Activated T-cell treated with anti-CD3 and anti-CD28 coated beads, Interleukin-2, amount 50 U/mL, for 4 hours (primary cell): Measurements from ENCODE around the gene PRH1. TPM values are rescaled to one million over a fixed set of nuclear protein-coding genes. Genes with fewer than 3 reads are reported as not detected.

ENCODE experiments used
- ATAC-seq, 2 donors: fragments of 200-7000 bp; cut with Tn5 transposase; one replicate each; pipeline ENCODE4 v1.10.0; 2021
- DNase-seq: peaks from one replicate; pipeline ENCODE4 v3.0.0-alpha.2; 2020
- H3K27me3 Mint-ChIP-seq: one replicate; pipeline ENCODE4 v1.8.0; 2021; ENCODE audit warnings: low read depth, mixed read lengths
- H3K36me3 Mint-ChIP-seq: one replicate; pipeline ENCODE4 v1.8.0; 2022; ENCODE audit warnings: mixed read lengths; ENCODE audit not compliant: insufficient read depth
- H3K4me1 Mint-ChIP-seq: one replicate; pipeline ENCODE4 v1.8.0; 2021; ENCODE audit warnings: low read depth, mixed read lengths
- H3K4me3 Mint-ChIP-seq: one replicate; pipeline ENCODE4 v1.8.0; 2021; ENCODE audit warnings: mild to moderate bottlenecking, moderate library complexity, mixed read lengths
- H3K9me3 Mint-ChIP-seq: one replicate; pipeline ENCODE4 v1.8.0; 2021; ENCODE audit warnings: mixed read lengths
- total RNA-seq, 3 donors: library from RNA; stranded (reverse); gene quantifications; one replicate each; pipeline ENCODE4 v1.2.1, GENCODE V29; 2021

The PRH1 gene
- total RNA-seq = 10 to 100 TPM in 2 of 3 donors, 1 to 10 TPM in 1; 8.6 to 12.5 (median 10.4) TPM

DNA sequence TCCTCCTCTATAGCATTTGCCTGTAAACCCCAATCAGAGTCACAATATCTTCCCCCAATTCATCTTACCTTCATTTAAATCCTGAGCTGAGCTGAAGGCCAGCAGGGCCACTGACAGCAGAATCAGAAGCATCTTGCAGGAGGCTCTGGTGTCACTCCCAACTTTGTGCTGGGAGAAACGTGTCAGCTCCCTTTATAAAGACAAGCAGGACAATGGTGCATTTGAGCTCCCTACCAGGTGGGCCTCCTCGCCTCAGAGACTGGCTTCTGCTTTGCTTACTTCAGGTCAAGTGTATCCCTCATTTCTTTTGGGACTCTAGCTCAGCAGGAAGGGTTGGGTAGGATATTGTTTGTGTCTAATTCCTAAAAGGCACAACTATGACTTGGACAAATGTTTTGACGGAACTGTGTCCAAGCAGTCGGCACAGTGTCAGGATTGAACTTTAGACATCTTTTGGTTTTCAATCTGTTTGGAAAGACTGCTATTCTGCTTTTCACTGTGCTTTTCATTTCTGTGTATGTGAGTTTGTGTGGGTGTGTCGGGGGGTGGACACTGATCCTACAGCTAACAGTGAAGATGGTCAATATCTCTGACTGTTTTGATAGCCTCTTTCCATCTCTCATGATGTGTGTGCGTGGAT lies at the start of gene PRH1:
Gene PRH1, minus strand, starts transcription at position 170 of the 640 bp plus-strand sequence. Its CDS starts 38 bp downstream, at position 132.
- ATAC-seq (no peak), DNase-seq (no peak)
- Mint-ChIP-seq H3K4me3 (no peak within 1 kb of the TSS), H3K27me3 (no peaks in the 10 kb centered on the region), H3K36me3 (peaks cover 27% of the 10 kb centered on the region), H3K4me1 (no peaks in the 10 kb centered on the region), H3K9me3 (no peaks in the 10 kb centered on the region)

DNA sequence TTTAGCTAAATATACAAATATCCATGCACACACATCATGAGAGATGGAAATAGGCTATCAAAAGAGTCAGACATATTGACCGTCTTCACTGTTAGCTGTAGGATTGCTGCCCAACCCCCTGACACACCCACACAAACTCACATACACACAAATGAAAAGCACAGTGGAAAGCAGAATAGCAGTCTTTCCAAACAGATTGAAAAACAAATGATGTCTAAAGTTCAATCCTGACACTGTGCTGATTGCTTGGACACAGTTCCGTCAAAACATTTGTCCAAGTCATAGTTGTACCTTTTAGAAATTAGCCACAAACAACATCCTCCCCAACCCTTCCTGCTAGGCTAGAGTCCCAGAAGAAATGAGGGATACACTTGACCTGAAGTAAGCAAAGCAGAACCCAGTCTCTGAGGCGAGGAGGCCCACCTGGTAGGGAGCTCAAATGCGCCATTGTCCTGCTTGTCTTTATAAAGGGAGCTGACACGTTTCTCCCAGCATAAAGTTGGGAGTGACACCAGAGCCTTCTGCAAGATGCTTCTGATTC lies 44.8 kb upstream of the PRH1 start, which contains the start of gene PRH2:
Gene PRH2, plus strand, starts transcription at position 491 of the 541 bp plus-strand sequence. Its CDS starts 38 bp downstream, at position 529.
- Mint-ChIP-seq H3K4me1 (no peaks in the 10 kb centered on the region), H3K9me3 (no peaks in the 10 kb centered on the region), H3K4me3 (no peak within 1 kb of the TSS), H3K27me3 (no peaks in the 10 kb centered on the region), H3K36me3 (peaks cover 20% of the 10 kb centered on the region)
- DNase-seq (no peak), ATAC-seq (no peak)

DNA sequence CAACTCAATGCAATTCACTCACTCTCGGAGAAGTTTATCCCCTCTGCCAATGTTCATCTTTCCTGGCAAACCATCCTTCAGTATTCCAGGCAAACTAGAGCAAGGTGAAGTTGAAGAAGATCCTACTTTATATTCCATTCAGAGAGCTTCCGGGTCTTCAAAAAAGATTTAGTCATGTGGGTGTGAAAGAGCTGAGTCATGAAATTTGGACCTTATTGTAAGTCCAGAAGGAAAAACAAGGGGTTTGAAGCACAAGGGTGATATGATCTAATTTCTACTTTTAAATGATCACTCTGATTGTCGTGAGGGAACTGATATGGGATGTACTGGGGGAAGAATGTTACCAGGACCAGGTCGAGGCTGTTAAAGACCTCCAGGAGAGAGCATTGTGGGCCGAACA lies 42.2 kb upstream of the PRH1 start:
- no peaks in the 10 kb centered on the region for H3K27me3 Mint-ChIP-seq
- H3K9me3 Mint-ChIP-seq = no peaks in the 10 kb centered on the region
- no peak for DNase-seq
- H3K36me3 Mint-ChIP-seq = peaks cover 18% of the 10 kb centered on the region
- ATAC-seq = no peak
- H3K4me1 Mint-ChIP-seq = no peaks in the 10 kb centered on the region
- no peak overlapping the region for H3K4me3 Mint-ChIP-seq

DNA sequence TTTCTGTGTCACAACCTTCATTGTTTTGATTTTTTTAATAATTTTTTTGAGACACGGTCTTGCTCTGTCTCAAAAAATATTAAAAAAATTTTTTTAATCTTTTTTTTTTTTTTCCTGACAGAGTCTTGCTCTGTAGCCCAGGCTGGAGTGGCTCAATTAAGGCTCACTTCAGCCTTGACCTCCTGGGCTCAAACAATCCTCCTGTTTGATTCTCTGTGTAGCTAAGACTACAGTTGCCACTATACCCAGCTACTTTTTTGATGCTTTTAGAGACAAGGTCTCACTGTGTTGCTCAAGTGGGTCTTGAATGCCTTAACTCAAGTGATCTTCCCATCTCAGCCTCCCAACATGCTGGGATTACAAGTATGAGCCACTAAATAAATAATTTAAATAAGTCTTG lies 35.8 kb upstream of the PRH1 start:
- ATAC-seq = no peak
- peaks cover 3% of the 10 kb centered on the region for H3K36me3 Mint-ChIP-seq
- DNase-seq = no peak
- H3K9me3 Mint-ChIP-seq = no peaks in the 10 kb centered on the region
- H3K4me1 Mint-ChIP-seq = no peaks in the 10 kb centered on the region
- no peaks in the 10 kb centered on the region for H3K27me3 Mint-ChIP-seq
- no peak overlapping the region for H3K4me3 Mint-ChIP-seq

GRCh38 chr12:10910380-10910779 lies 26.3 kb upstream of the PRH1 start:
- ATAC-seq = no peak
- H3K27me3 Mint-ChIP-seq = no peaks in the 10 kb centered on the region
- no peak for DNase-seq
- no peak overlapping the region for H3K4me3 Mint-ChIP-seq
- H3K36me3 Mint-ChIP-seq = peaks cover 19% of the 10 kb centered on the region
- H3K9me3 Mint-ChIP-seq = peaks cover 5% of the 10 kb centered on the region
- no peaks in the 10 kb centered on the region for H3K4me1 Mint-ChIP-seq

GRCh38 chr12:10909462-10909861 lies 25.4 kb upstream of the PRH1 start, which contains the start of gene TAS2R13:
Gene TAS2R13 (minus strand): TSS chr12:10909562. CDS start chr12:10909298, 264 bp downstream.
- no peak for ATAC-seq
- Mint-ChIP-seq H3K4me3 (no peak within 1 kb of the TSS), H3K36me3 (peaks cover 26% of the 10 kb centered on the region), H3K27me3 (no peaks in the 10 kb centered on the region), H3K4me1 (no peaks in the 10 kb centered on the region), H3K9me3 (peaks cover 13% of the 10 kb centered on the region)
- DNase-seq = no peak

- Mint-ChIP-seq H3K27me3 (no peaks in the 10 kb centered on the region), H3K4me1 (no peaks in the 10 kb centered on the region), H3K4me3 (no peak overlapping the region), H3K36me3 (peaks cover 36% of the 10 kb centered on the region), H3K9me3 (peaks cover 36% of the 10 kb centered on the region)
- ATAC-seq = no peak
- DNase-seq = no peak
These were observed 20.6 kb upstream of the PRH1 start for GRCh38 chr12:10904686-10905085.

DNA sequence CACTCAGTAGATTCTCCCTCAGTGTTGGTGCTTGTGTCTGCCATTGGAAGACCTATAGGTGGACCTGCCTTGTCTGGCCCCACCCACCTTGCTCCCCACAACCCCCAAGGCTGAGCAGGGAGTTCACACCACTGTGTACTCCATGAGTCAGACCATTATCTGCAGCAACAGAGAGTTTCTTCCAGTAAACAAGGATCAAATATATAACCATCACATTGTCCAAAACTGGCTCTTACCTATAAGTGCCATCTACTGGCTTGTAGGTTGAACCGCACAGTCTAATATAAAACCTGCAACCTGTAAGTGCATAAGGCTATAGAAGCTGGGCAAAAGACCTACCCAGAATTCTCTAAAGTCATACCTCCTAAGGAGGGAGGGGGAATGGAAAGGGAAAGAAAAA lies 17.4 kb upstream of the PRH1 start:
- H3K27me3 Mint-ChIP-seq = no peaks in the 10 kb centered on the region
- peaks cover 35% of the 10 kb centered on the region for H3K9me3 Mint-ChIP-seq
- no peak overlapping the region for H3K4me3 Mint-ChIP-seq
- no peak for ATAC-seq
- H3K4me1 Mint-ChIP-seq = no peaks in the 10 kb centered on the region
- peaks cover 25% of the 10 kb centered on the region for H3K36me3 Mint-ChIP-seq
- no peak for DNase-seq

- Mint-ChIP-seq H3K27me3 (no peaks in the 10 kb centered on the region), H3K4me3 (no peak overlapping the region), H3K4me1 (no peaks in the 10 kb centered on the region), H3K9me3 (peaks cover 34% of the 10 kb centered on the region), H3K36me3 (peaks cover 25% of the 10 kb centered on the region)
- no peak for ATAC-seq
- no peak for DNase-seq
These were observed 16.9 kb upstream of the PRH1 start for GRCh38 chr12:10900972-10901371.

DNA sequence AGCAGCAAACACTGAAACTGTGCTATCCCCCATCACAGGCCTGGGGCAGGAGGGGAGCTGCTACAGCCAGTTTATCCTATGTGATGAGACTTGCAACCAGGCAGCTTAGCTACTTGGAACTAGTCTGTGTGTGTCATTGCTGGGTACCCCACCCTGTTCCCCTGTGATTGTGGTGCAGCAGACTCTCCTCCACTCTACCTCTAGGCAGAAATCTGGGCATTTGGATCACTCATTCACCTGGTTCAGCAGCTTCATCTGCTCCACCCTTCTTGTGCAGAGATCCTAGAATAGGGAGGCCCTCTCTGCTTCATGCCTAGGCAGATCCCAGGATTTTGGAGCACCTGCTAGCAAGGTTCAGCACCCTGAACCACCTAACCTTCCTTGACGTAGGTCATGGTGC lies 16.5 kb upstream of the PRH1 start:
- DNase-seq = no peak
- Mint-ChIP-seq H3K4me1 (no peaks in the 10 kb centered on the region), H3K4me3 (no peak overlapping the region), H3K27me3 (no peaks in the 10 kb centered on the region), H3K36me3 (peaks cover 25% of the 10 kb centered on the region), H3K9me3 (peaks cover 34% of the 10 kb centered on the region)
- ATAC-seq = no peak

DNA sequence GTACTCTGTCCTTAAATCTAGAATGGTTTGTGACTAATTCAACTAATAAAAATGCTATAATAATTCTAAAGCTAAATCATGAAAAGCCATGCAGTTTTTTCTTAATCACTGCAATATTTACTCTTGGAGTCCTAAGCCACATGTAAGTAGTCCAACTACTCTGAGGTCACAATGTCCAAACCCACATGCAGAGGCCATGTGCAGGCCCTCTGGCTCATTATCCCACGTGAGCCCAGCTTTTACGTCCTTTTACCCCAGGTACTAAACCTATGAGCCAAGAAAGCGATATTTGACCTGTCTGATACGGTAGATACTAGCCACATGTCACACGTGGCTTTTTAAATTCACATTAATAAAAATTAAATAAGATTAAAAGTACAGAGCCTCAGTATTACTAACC lies 12.8 kb upstream of the PRH1 start:
- Mint-ChIP-seq H3K36me3 (peaks cover 25% of the 10 kb centered on the region), H3K9me3 (peaks cover 3% of the 10 kb centered on the region), H3K4me3 (no peak overlapping the region), H3K4me1 (no peaks in the 10 kb centered on the region), H3K27me3 (no peaks in the 10 kb centered on the region)
- DNase-seq (no peak), ATAC-seq (no peak)

DNA sequence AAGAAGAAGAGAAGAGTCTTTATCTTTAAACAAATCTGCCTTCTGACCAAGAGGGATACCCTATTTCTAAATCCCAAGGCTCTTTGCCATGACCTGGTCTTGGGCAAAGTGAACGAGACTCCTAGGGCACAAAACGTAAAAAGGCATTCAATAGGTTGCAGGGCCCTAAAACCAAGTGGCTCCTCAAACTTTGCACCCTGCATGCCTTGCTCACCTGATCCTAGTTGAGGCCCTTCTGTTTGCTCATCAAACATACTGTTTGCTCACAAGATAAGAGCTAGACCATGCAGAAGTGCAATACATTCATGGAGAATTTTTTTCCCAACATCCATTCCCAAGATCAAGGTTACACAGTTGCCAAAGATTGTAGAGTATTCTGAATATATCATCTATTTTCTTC lies 7.9 kb upstream of the PRH1 start:
- Mint-ChIP-seq H3K36me3 (peaks cover 31% of the 10 kb centered on the region), H3K4me1 (no peaks in the 10 kb centered on the region), H3K9me3 (no peaks in the 10 kb centered on the region), H3K27me3 (no peaks in the 10 kb centered on the region), H3K4me3 (no peak overlapping the region)
- no peak for ATAC-seq
- DNase-seq = no peak

DNA sequence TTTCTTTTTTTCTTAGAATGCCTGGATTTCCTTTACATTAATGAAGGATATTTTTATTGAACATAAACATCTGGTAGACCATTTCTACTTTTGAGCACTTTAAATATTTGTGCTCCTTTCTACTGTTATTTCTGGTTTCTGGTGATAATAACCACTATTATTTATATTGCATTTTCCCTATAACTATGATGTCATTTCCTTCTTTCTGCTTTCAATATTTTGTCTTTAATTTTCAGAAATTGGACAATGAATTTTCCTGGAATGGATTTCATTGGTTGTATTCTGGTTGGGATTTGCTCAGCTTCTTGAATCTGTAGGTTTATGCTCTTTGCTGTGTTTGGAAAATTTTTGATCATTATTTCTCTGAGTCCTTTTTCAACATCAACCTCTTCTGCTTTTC lies 5.2 kb upstream of the PRH1 start:
- H3K4me1 Mint-ChIP-seq = no peaks in the 10 kb centered on the region
- no peak overlapping the region for H3K4me3 Mint-ChIP-seq
- peaks cover 27% of the 10 kb centered on the region for H3K36me3 Mint-ChIP-seq
- H3K27me3 Mint-ChIP-seq = no peaks in the 10 kb centered on the region
- DNase-seq (no peak), ATAC-seq (no peak)
- H3K9me3 Mint-ChIP-seq = no peaks in the 10 kb centered on the region

- ATAC-seq = no peak
- Mint-ChIP-seq H3K4me3 (no peak overlapping the region), H3K27me3 (no peaks in the 10 kb centered on the region), H3K9me3 (peaks cover 8% of the 10 kb centered on the region), H3K4me1 (no peaks in the 10 kb centered on the region), H3K36me3 (peaks cover 46% of the 10 kb centered on the region)
- no peak for DNase-seq
These were observed 10.7 kb downstream of the PRH1 start for GRCh38 chr12:10873378-10873777.

DNA sequence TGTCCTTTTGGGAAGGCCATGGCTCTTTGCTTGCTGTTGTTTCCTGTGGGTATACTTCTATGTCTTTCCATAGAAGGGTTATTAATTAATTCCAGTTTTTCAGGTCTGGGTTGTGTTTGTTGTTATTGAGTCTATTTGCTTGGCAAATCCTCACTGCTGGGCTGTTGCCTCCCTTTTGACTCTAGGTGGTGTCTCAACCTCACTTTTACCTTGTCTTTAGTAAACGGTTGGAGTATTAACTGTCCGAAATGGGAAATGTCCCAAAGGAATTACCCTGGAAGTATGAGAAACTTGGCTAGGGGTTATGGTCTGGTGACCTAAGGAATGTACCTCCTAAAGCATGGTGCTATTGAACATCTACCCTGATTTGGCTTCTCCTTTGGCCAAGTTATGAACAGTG lies 16.7 kb downstream of the PRH1 start:
- no peak overlapping the region for H3K4me3 Mint-ChIP-seq
- H3K9me3 Mint-ChIP-seq = peaks cover 16% of the 10 kb centered on the region
- ATAC-seq (no peak), DNase-seq (no peak)
- H3K27me3 Mint-ChIP-seq = no peaks in the 10 kb centered on the region
- peaks cover 56% of the 10 kb centered on the region for H3K36me3 Mint-ChIP-seq
- no peaks in the 10 kb centered on the region for H3K4me1 Mint-ChIP-seq
